Coronary artery (tissue), 2 donors: ENCODE results near the gene FLVCR2.

ENCODE experiments used
- DNase-seq: peaks from one replicate; pipeline ENCODE4 v3.0.0-alpha.2; 2017; ENCODE audit warnings: low spot score
- H3K27ac ChIP-seq, 2 donors: fragments of 200-600 bp; sonication (generic); one replicate each; pipeline ENCODE4 v1.5.1; 2016 to 2019
- H3K4me3 ChIP-seq: fragments of 200-600 bp; sonication (generic); 2 replicates; pipeline ENCODE4 v1.5.1; 2016; ENCODE audit warnings: mild to moderate bottlenecking, moderate library complexity
- TF ChIP-seq, protein P1 (sequence below): fragments of 200-600 bp; sonication (generic); IDR thresholded peaks from one replicate; pipeline ENCODE4 v1.5.1; 2019; ENCODE audit warnings: antibody characterized with exemption

The FLVCR2 gene

DNA sequence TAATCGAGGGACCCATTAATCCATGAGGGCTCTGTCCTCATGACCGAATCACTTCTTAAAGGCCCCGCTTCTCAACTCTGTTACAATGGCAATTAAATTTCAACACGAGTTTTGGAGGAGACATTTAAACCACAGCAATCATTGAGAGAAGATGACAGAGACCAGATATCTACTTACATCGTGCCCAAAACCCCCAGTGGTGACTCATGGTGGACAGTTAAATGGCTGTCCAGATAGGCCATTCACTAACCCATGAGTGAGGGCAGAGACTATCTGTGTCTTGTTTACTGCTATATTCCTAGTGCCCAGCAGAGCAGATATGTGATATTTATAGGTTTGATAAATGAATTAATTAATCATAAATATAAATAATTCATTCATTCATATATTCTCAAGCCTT, 20.0 kb upstream of the FLVCR2 start:
- no peak overlapping the region for H3K27ac ChIP-seq
- DNase-seq, result no peak
- TF ChIP-seq, protein P1, sequence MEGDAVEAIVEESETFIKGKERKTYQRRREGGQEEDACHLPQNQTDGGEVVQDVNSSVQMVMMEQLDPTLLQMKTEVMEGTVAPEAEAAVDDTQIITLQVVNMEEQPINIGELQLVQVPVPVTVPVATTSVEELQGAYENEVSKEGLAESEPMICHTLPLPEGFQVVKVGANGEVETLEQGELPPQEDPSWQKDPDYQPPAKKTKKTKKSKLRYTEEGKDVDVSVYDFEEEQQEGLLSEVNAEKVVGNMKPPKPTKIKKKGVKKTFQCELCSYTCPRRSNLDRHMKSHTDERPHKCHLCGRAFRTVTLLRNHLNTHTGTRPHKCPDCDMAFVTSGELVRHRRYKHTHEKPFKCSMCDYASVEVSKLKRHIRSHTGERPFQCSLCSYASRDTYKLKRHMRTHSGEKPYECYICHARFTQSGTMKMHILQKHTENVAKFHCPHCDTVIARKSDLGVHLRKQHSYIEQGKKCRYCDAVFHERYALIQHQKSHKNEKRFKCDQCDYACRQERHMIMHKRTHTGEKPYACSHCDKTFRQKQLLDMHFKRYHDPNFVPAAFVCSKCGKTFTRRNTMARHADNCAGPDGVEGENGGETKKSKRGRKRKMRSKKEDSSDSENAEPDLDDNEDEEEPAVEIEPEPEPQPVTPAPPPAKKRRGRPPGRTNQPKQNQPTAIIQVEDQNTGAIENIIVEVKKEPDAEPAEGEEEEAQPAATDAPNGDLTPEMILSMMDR, result no peak
- no peak overlapping the region for H3K4me3 ChIP-seq

DNA sequence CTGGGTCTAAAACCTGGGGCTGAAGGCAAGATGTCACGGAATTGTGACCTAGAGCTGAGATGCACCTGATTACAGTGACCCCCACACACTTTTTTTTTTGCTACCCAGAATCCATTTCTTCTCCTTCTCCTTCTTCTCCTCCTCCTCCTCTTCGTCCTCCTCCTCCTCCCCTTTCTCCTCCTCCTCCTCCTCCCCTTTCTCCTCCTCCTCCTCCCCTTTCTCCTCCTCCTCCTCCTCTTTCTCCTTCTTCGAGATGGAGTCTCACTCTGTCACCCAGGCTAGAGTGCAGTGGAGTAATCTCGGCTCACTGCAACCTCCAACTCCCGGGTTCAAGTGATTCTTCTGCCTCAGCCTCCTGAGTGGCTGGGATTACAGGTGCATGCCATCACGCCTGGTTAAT, 19.4 kb upstream of the FLVCR2 start:
- TF ChIP-seq, protein P1, result no peak
- no peak overlapping the region for H3K27ac ChIP-seq

DNA sequence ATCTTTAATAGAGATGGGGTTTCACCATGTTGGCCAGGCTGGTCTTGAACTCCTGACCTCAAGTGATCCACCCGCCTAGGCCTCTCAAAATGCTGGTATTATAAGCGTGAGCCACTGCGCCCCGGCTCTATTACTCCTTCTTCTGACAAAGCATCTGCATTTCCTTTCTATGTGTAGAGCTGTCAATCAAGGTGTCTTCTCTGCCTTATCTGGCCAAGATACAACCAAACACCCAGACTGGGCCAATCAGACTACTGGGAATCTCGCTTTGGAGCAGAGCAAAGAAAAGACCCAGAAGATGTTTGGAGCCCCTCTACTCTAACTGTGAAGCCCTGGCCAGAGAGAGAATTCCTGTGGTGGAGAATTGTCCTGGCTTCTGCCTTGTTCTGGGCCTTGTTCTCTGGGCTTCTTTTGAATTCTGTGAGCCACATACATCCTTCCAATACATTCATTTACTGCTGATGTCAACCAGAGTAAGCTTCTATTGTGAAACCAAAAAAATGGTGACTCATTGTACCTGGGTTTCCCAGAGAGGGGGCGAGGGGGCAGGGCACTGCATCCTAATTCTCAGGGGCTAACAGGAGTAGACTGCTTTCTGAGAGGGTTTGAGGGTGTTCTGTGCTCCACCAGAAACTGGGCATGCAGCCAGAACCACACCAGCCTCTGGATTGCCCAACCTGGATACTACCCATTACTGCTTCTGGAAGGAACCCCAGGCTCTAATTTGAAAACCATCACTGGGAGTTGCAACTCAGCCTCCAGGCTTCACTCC, 18.8 kb upstream of the FLVCR2 start:
- no peak for DNase-seq
- TF ChIP-seq, protein P1, result no peak
- Histone ChIP-seq H3K4me3 (no peak overlapping the region), H3K27ac (no peak overlapping the region)

More for the DNA sequence above, 19.4 kb upstream of the FLVCR2 start:
- no peak overlapping the region for H3K4me3 ChIP-seq
- no peak for DNase-seq

DNA sequence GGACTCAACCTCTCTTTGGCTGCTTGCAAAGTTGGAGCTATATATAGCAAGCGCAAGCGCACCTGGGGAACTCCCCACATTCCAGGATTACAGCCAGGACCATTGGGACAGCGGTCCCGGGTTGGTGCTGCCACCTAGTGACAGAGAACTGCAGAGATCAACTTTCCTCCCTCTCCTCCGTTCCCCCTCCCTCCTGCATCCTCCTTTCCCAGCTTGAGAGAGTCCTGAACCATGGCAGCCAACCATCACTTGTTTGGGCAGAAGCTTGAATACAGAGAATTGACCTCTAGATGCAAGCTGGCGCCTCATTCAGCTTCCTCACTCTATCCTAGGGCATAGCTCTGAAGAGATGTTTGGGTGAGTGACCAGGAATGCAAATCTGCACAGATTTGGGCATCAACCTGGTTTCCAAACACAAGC, 17.4 kb upstream of the FLVCR2 start:
- H3K27ac ChIP-seq, result no peak overlapping the region
- TF ChIP-seq, protein P1, result peak; percentile 50
- DNase-seq, result no peak
- no peak overlapping the region for H3K4me3 ChIP-seq

DNA sequence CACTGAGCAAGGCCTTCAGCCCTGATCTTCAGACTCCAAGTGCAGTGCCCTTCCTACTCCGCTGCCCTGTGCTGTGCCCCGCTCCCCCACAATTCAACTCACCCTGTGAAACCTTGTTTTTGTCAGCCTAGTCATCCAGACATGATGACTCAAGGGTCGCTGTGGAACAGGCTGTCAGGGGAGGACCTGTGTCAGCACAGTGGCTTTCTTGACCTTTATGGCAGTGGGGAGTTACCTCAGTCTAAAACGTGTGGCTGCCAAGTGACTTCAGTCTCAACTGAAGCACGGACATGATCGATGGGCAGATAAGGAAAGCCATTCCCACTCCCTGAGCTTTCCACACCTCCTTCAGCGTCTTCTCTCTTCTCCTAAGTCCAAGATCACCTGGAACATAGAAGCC, 16.3 kb upstream of the FLVCR2 start:
- DNase-seq, result no peak
- Histone ChIP-seq H3K27ac (no peak overlapping the region), H3K4me3 (no peak overlapping the region)
- TF ChIP-seq, protein P1, result no peak

DNA sequence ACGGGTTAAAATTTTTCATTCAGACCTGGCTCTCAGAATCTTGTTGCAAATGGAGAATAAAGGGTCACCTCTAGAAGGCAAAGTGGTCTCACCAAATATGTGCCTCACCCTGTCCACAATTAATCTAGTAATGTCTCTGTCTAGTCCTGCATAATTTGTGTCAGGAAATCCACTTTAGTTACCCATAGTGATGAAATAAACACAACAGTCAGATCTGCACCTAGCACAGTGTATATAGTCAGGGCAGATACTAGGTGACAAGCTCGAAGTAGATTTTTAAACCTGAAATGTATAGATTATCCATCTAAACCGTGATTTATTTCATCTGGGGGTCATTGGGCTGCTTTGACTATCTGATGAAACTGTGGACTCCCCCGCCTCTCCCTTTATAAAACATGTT, 15.9 kb upstream of the FLVCR2 start:
- no peak for DNase-seq
- H3K27ac ChIP-seq, result no peak overlapping the region
- H3K4me3 ChIP-seq, result no peak overlapping the region
- TF ChIP-seq, protein P1, result no peak

DNA sequence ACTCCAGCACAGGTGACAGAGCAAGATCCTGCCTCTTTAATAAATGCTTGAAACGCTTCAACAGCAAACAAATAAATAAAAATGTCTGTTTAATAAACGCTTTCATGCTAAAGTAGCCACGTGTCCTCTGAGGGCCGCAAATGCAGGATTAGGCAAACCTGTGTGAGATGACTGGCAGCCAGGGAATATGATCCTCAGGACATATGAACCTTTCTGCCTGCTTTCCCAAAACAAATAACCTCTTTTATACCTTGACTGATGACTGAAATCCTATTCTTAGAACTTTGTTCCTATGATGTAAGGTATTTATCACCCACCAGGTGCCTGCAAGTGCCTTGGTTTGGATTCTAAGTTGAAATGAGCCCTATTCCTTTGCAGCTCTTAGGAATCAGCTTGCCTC, 14.5 kb upstream of the FLVCR2 start:
- Histone ChIP-seq H3K4me3 (no peak overlapping the region), H3K27ac (no peak overlapping the region)
- DNase-seq, result no peak
- TF ChIP-seq, protein P1, result no peak
